ENCODE results near the gene TRAP1.
"Not testable (repeated sequence)": the region's sequence is repeated elsewhere in the genome, so short reads cannot be mapped to it uniquely, and the experiment has no call there.

TRAP1 gene

DNA sequence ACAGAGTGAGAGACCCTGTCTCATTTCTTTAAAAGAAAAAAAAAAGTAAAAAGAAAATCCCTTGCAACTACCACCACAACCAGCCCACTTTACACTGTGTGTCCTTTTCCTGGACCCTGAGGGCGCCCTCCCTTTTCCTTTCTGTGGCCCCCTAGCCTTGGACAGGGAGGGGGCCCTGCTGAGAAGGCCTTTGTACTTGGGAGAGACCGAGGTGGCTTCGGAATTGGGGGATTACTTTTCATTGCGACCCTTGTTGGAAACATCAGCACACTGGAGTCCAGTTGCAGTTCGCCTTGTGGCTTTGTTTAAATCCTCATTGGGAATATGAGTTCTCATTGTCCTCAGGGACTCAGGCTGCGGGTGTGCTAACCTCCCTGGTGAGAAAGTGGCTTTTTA is 72.2 kb downstream of the TRAP1 start:
- DNase-seq, result no peak

DNA sequence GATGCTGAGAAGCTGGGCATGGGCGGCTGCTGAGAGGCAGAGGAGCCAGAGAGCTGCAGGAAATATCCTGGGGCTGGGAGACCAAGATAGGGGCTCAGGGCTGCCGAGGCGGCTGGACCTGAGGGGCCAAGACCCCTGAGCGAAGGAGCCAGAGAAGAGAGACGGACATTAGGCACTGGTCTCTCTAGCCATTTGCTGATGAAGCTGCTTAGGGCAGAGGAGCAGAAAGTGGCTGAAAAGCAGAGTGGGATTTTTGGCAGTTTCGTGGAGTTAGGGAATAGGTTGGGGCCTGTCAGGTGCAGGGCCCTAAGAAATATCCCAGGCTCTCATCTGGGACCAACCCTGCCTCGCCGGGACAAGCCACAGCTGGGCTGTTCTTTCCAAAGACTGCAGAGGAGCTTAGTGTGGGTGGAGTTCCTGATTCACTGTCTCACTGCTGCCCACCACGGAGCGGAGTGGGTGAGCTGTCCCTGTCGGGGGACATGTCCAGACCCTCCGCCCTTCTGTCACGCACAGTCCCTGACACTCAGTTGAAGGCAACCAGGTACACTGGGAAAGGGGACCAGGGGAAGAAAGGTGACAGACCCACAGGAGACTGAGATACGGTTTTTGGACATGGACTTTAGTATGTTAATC is 74.1 kb downstream of the TRAP1 start:
- no peak for DNase-seq

- no peak for DNase-seq
These were observed 74.8 kb downstream of the TRAP1 start for GRCh38 chr16:3642397-3643094.

- no peak for DNase-seq
These were observed 75.4 kb downstream of the TRAP1 start for GRCh38 chr16:3641801-3642396.

- no peak for DNase-seq
These were observed 76.5 kb downstream of the TRAP1 start for GRCh38 chr16:3640632-3641501.

GRCh38 chr16:3640207-3640606 is 77.1 kb downstream of the TRAP1 start:
- DNase-seq, result no peak

GRCh38 chr16:3638916-3639644 is 78.2 kb downstream of the TRAP1 start:
- DNase-seq, result no peak

- DNase-seq, result peak; percentile 36
These were observed 79.9 kb downstream of the TRAP1 start for GRCh38 chr16:3637371-3637923.

GRCh38 chr16:3625911-3626732 is 91.2 kb downstream of the TRAP1 start:
- DNase-seq, result no peak

DNA sequence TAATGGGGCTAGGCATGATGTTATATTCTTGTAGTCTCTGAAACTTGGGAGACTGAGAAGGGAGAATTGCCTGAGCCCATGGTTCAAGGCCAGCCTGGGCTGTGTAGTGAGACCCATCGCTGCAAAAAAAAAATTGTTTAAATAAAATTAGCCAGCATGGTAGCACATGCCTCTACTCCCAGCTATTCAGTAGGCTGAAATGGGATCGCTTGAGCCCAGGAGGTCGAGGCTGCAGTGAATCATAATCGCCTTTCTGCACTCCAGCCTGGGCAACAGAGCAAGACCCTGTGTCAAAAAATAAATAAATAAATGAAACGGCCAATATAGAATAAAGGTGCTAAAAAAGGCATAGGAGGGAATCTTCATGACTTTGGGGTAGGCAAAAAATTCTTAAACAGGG is 92.0 kb downstream of the TRAP1 start:
- no peak for DNase-seq

GRCh38 chr16:3623642-3624041 is 93.7 kb downstream of the TRAP1 start:
- DNase-seq, result no peak

GRCh38 chr16:3618769-3619141 is 98.6 kb downstream of the TRAP1 start:
- no peak for DNase-seq

- no peak for DNase-seq
These were observed 104.5 kb downstream of the TRAP1 start for GRCh38 chr16:3612510-3613466.

DNA sequence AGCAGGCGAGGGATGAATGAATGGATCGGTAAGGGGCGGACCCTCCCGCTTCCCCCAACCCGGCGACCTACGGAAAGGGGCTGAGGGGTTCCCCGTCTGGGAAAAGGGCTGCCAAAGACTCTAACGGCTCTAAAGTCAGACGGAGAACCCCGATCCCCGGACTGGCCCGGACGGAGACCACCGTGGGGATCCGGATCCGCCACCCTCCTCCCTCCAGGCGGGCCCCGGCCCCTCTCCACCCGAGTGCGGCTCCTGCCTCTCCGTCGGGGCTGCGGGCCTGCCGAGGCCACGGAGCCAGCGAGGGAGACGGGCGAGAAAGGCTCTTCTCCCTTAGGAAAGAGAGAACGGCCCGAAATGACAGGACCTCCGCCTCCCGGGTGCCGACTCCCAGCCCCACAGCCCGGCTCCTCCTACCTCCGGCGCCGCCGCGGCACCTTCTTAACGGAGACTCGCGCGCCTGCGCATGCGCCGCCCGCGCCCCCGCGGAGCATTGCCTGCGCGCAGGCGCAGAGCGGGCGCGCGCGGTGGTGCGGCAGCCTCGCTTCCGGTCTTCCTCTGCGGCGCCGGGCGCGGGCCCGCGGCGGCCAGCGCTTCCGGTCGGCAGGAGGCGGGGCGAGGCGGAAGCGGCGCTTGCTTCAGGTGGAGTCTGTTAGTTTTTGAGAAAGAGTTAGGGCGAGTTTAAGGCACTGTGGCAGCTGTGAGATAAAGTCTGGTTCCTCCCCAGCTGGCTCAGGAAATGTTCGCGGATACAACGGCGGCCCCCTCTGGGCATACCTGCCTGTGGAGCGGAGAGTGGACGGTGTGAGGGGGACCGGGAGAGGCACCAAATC is 106.0 kb downstream of the TRAP1 start, which contains the start of gene SLX4:
TSS of gene SLX4 (minus strand) at position 461 of the 830 bp plus-strand sequence. CDS start 2,642 bp downstream, outside the sequence.
- peak; percentile 91 for DNase-seq

DNA sequence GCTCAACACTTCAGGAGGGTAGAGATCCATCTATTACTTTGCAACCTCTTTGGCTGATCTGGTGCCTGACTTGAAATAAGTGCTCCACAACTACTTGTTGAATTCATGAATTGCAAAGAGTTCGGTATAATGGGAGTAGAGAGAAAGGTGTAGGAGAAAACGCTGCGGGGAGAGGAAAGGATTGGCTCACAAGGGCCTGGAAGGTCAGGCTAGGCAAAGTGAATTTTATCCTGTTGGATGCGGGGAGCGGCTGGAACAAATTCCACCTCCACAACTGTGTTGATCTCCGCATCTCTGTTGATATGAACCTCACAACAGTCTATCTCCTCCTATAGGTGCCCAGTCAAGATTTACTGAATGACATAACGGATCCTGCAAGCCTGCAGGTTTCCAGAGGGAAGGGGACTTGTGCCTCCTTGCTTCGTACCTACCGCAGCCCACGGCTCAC is 106.6 kb downstream of the TRAP1 start:
- DNase-seq, result no peak

DNA sequence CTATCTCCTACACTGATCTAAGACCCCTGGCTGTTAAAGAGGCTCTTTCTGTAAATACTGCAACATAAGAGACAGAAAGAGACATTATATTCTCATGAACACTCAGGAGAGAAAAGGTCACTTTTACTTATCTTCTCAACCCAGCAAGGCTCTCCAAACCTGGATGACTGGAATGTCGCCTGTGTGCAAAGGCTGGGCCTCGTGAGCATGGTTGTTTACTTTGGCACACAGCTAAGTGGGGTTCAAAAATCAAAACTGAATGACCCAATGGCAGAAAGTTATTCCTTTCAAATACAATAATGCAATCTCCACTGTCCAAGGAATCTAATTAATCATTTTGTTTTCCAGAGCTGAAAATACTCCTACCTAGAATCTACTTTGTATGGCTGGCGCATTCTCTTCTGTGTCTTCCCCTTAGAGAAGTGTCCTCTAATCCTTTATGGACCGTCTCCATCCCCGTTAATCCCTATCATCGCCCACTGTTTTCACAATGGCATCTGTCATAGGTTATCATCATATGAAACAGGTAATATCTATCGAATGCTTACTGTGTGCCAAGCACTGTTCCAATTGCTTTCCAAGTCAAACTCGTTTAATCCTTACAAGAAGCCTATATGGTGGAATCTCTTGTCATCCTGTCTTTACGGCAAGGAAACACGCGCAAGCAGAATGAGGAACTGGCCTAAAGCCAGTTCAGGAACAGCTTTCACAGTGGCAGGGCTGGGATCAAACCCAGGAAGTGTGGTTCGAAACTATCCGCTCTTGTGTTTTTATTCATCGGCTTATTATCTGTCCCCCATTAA is 107.2 kb downstream of the TRAP1 start:
- no peak for DNase-seq

DNA sequence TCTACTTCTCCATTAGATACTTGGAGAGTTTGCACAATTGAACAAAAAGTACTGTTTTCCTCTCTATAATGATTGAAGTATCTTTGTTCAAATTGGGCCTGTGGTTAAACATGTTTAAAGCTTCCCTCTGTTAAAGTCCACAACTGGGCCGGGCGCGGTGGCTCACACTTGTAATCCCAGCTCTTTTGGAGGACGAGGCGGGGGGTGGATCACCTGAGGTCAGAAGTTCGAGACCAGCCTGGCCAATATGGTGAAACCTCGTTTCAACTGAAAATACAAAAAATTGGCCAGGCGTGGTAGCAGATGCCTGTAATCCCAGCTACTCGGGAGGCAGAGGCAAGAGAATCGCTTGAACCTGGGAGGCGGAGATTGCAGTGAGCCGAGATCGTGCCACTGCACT is 108.3 kb downstream of the TRAP1 start:
- DNase-seq, result not testable (repeated sequence)

DNA sequence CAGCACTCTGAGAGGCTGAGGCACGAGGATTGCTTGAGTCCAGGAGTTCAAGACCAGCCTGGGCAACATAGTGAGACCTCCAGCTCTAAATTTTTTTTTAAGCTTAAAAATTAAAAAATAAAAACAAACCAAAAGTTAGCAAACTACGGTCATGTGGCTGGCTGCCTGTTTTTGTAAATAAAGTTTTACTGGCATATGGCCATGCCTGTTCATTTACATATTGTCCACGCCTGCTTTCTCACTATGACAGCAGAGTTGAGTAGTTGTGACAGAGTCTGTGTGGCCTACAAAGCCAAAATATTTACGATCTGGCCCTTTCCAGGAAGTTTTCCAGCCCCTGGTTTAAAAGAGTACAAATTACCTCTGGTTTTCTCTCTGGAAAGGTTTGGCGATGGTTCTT is 109.3 kb downstream of the TRAP1 start:
- no peak for DNase-seq

Data from fibroblast of skin of right quadriceps (primary cell).